Activated CD8-positive, alpha-beta memory T cell treated with anti-CD3 and anti-CD28 coated beads, Interleukin-2, amount 50 U/mL, for 1 hour (primary cell): Measurements from ENCODE around the gene NSF.
"Not testable (repeated sequence)": the region's sequence is repeated elsewhere in the genome, so short reads cannot be mapped to it uniquely, and the experiment has no call there.

Source experiments
- DNase-seq: peaks from one replicate; pipeline ENCODE4 v3.0.0-alpha.2; 2020; ENCODE audit errors: extremely low read depth

Gene NSF

GRCh38 chr17:46773676-46774075 lies 183.2 kb downstream of the NSF start:
- DNase-seq, result no peak

- no peak for DNase-seq
Measured at GRCh38 chr17:46774108-46774737, 183.8 kb downstream of the NSF start.

- DNase-seq, result no peak
Measured at GRCh38 chr17:46776298-46777005, 186.0 kb downstream of the NSF start.

- DNase-seq, result no peak
Measured at GRCh38 chr17:46777943-46778915, 187.8 kb downstream of the NSF start.

- no peak for DNase-seq
Measured at GRCh38 chr17:46780003-46780373, 189.5 kb downstream of the NSF start.

GRCh38 chr17:46782250-46782953 lies 191.9 kb downstream of the NSF start:
- DNase-seq, result no peak

- DNase-seq, result no peak
Measured at GRCh38 chr17:46783031-46783593, 192.6 kb downstream of the NSF start.

- DNase-seq, result no peak
Measured at GRCh38 chr17:46785696-46786095, 195.2 kb downstream of the NSF start.

- DNase-seq, result no peak
Measured at GRCh38 chr17:46787478-46787877, 197.0 kb downstream of the NSF start.

GRCh38 chr17:46788300-46788699 lies 197.8 kb downstream of the NSF start:
- no peak for DNase-seq

- DNase-seq, result no peak
Measured at GRCh38 chr17:46788796-46789195, 198.3 kb downstream of the NSF start.

GRCh38 chr17:46789610-46790009 lies 199.1 kb downstream of the NSF start:
- no peak for DNase-seq

- DNase-seq, result no peak
Measured at GRCh38 chr17:46790216-46790615, 199.7 kb downstream of the NSF start.

- no peak for DNase-seq
Measured at GRCh38 chr17:46791531-46791930, 201.1 kb downstream of the NSF start.

GRCh38 chr17:46792071-46792470 lies 201.6 kb downstream of the NSF start:
- no peak for DNase-seq

GRCh38 chr17:46793023-46793422 lies 202.6 kb downstream of the NSF start:
- DNase-seq, result not testable (repeated sequence)

- no peak for DNase-seq
Measured at GRCh38 chr17:46793541-46793940, 203.1 kb downstream of the NSF start.

- DNase-seq, result no peak
Measured at GRCh38 chr17:46794318-46794717, 203.8 kb downstream of the NSF start.

GRCh38 chr17:46795379-46795952 lies 205.0 kb downstream of the NSF start:
- no peak for DNase-seq

GRCh38 chr17:46796084-46796483 lies 205.6 kb downstream of the NSF start:
- no peak for DNase-seq

GRCh38 chr17:46796524-46796923 lies 206.1 kb downstream of the NSF start:
- no peak for DNase-seq
